NCI-H345 treated with DMSO at 0.1 percent for 48 hours (cell line): Measurements from ENCODE around the gene APC2.
"Not testable (repeated sequence)": the region's sequence is repeated elsewhere in the genome, so short reads cannot be mapped to it uniquely, and the experiment has no call there.

Experiments used
- DNase-seq: peaks from one replicate; lab custom pipeline; 2025; ENCODE audit not compliant: unreplicated experiment; lab: John Stamatoyannopoulos, UW

Gene APC2

GRCh38 chr19:1474011-1474764 is 24.3 kb downstream of the APC2 start:
- no peak for DNase-seq

DNA sequence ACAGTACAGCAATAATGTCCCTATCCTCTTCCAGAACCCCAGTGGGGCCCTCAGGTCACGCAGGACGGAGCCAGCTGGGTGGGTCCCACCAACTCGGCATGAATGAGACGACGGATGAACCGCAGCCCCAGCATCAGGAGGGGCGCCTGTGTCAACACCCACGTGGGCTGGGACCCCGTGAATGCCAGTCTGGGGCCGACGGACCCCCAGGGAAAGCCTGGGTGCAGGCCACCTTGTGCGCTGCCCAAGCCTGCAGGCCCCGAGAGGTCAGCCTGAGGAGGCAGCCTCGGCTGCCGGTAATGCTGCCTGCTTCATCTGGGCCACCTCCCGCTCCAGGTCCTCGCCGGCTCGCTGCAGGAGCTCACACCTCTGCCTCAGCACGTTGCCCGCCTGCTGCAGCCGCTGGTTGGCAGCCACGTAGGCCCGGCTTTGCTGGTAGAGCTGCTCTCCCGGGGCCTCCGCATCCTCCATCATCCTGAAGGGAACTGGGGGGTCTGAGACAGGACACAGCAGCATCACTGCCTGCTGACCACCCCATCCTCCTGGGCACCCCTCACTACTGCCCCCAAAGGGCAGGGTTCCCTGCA is 24.9 kb downstream of the APC2 start:
- DNase-seq, result no peak

GRCh38 chr19:1475751-1476437 is 26.0 kb downstream of the APC2 start:
- no peak for DNase-seq

- not testable (repeated sequence) for DNase-seq
Observed at GRCh38 chr19:1477056-1477455, 27.1 kb downstream of the APC2 start.

- peak; percentile 90 for DNase-seq
Observed at GRCh38 chr19:1478934-1479707, 29.2 kb downstream of the APC2 start, which contains the start of gene C19orf25. Gene C19orf25, minus strand, starts transcription at chr19:1479215. Its CDS starts 312 bp downstream, at chr19:1478903.

- no peak for DNase-seq
Observed at GRCh38 chr19:1481224-1481892, 31.4 kb downstream of the APC2 start.

- DNase-seq, result no peak
Observed at GRCh38 chr19:1481893-1482360, 32.0 kb downstream of the APC2 start.

GRCh38 chr19:1482361-1483130 is 32.6 kb downstream of the APC2 start:
- DNase-seq, result no peak

GRCh38 chr19:1483131-1483978 is 33.4 kb downstream of the APC2 start:
- no peak for DNase-seq

GRCh38 chr19:1483979-1484428 is 34.1 kb downstream of the APC2 start:
- DNase-seq, result no peak

DNA sequence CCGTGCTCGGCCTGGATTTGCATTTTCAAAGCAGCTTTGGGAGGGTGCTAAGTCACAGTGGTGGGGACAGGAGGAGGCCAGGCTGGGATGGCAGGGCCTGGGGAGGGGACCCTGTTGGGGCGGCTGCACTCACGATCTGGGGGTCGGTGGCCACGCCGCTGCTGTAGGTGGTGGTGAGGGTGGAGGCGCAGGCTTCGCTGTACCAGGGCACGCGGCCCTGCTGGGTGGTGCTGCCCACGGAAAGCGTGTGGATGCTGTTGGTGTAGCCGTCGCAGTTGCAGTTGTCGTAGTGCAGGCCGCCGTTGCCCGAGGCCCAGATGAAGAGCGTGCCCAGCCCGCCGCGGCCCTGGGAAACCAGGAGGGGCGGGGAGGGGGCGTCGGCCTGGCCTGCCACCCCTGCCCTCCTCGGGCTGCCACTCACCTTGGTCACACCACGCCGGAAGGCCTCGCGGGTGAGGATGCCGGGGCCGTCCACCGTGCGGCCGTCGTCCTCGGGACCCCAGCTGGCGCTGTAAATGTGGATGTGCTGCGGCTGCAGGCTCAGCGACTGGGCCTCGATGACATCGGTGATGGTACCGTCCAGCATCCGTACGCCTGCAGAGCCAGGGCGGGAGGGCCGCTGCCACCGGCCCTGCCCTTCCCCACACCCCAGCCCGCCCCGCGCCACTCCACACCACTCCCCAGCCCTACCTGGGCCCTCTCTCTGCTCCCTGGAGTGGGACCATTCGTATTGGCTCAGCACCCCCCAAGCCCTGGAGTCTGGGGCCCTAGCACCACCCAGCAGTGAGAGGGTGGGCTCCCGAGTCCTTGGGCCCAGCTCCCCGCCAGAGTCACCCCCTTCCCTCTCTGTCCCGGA is 37.0 kb downstream of the APC2 start:
- DNase-seq, result no peak

DNA sequence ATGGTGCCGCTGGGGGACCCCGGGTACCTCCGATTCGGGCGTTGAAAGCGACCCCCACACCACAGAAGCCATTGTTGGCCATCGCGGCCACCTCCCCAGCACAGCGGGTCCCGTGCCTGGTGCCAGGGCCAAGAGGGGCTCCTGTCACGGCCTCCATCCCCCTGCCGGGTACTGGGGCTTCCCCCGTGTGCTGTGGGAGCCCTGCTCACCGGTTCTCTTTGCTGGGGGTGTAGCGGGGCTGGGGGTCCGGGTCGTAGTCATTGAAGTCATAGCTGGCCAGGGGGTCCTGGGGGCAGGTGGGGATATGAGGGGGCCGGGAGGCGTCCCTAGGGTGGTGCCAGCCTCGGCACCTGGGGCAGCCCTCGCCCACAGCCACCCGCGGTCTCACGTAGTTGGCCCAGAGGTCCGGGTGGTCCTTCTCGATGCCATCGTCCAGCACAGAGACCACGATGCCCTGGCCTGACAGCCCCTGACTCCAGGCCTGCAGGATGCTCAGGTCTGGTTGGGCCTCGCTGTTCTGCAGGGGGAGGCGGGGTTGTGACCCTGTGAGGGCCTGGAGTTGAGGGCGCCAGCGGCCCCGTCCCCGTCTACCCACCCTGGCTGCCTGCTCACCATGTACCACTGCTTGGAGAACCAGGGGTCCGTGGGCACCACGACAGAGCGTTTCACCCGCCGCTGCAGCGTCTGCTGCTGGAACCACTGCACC is 37.8 kb downstream of the APC2 start:
- DNase-seq, result no peak

GRCh38 chr19:1488282-1488601 is 38.3 kb downstream of the APC2 start:
- no peak for DNase-seq

DNA sequence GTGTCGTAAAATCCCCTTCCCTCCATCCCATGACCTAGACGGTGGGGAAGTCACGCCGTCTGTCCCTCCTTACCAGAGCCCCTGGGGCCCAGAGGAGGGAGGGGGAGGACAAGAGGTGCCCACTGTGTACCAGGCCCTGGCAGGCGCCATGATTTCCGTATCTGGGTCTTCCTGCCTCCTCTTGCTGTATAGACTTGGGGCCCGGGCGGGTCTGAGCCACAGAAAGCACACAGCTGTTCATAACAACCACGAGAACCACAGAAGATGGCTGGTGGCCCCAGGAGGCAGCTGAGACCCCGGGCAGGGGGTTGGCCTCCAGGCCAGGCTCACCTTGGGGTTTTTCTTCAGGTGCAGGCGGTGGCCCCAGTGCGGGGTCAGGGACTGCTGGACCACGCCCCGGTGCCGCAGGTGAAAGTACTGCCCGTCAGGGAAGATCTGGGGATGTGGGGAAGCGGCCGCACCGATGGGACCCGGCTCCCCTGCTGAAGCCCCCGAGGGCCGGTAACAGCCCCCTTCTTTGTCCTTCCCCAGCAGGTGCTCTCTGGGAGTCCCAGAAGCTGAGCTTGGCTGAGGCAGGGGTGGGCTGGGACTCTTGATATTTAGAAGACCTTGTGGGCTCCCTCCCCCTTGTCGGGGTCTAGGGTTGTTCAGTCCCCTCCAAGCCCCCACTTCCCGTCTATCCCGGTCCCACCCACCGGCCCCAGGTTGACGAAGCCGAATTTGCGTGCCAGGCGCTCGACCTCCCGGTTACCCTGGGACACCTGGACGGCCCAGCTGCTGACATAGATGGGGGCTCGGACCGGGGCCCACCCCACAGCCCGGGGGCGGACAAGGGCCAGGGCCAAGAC is 39.8 kb downstream of the APC2 start:
- no peak for DNase-seq

- peak; percentile 99 for DNase-seq
Observed at GRCh38 chr19:1490311-1491113, 40.6 kb downstream of the APC2 start, which contains the start of gene PCSK4. Gene PCSK4, minus strand, starts transcription at chr19:1490350. Its CDS starts 4 bp downstream, at chr19:1490346.
